Naive thymus-derived CD8-positive, alpha-beta T cell (primary cell): Measurements from ENCODE around the gene HORMAD2. TPM values are rescaled to one million over a fixed set of nuclear protein-coding genes. Genes with fewer than 3 reads are reported as not detected.
A peak's percentile ranks its signal among the peaks of the same experiment; 100 is the strongest.
"Not testable (repeated sequence)": the region's sequence is repeated elsewhere in the genome, so short reads cannot be mapped to it uniquely, and the experiment has no call there.

Experiments
- ATAC-seq, 2 donors: fragments of 150-1000 bp; cut with Tn5 transposase in 1 of 2; sonication (Bioruptor Pico), chemical (Tn5 transposase) in 1 of 2; 1 replicate in 1 of 2; 2 replicates in 1 of 2; pipeline ENCODE4 v1.10.0; 2021; ENCODE audit warnings: mild to moderate bottlenecking in 2 of 2, moderate library complexity in 2 of 2
- POLR2A ChIA-PET: fragments of 350-600 bp; sonication (Branson Sonifier 250); formaldehyde crosslinking; loops from one replicate; lab custom pipeline; 2021; ENCODE audit warnings: antibody characterized with exemption; lab: Charles Lee
- DNase-seq, 10 donors: peaks; one replicate each; pipeline versions ENCODE4 v3.0.0 to v3.0.0-alpha.2; 2020 to 2022
- H3K27ac Mint-ChIP-seq, 10 donors: one replicate each; pipeline ENCODE4 v1.8.0; 2020 to 2022; ENCODE audit warnings: mild to moderate bottlenecking in 10 of 10, mixed read lengths in 10 of 10, moderate library complexity in 4 of 10, inconsistent platforms in 1 of 10
- H3K27me3 Mint-ChIP-seq, 5 donors: one replicate each; pipeline ENCODE4 v1.8.0; 2021 to 2022; ENCODE audit warnings: mixed read lengths in 5 of 5
- H3K36me3 Mint-ChIP-seq, 3 donors: one replicate each; pipeline ENCODE4 v1.8.0; 2020 to 2022; ENCODE audit warnings: mixed read lengths in 3 of 3, mild to moderate bottlenecking in 2 of 3, inconsistent platforms in 1 of 3
- H3K4me1 Mint-ChIP-seq, 4 donors: one replicate each; pipeline ENCODE4 v1.8.0; 2021 to 2022; ENCODE audit warnings: mixed read lengths in 4 of 4
- H3K4me3 Mint-ChIP-seq, 10 donors: one replicate each; pipeline ENCODE4 v1.8.0; 2020 to 2022; ENCODE audit warnings: mild to moderate bottlenecking in 10 of 10, mixed read lengths in 10 of 10, moderate library complexity in 6 of 10, inconsistent platforms in 1 of 10
- H3K9me3 Mint-ChIP-seq, 9 donors: one replicate each; pipeline ENCODE4 v1.8.0; 2020 to 2022; ENCODE audit warnings: mixed read lengths in 9 of 9, mild to moderate bottlenecking in 3 of 9, inconsistent platforms in 1 of 9, moderate library complexity in 1 of 9
- polyA plus RNA-seq, 3 donors: library from polyadenylated mRNA; unstranded; fragments of 300-500 nt; fragmentation: Illumina TruSeq; gene quantifications; one replicate each; pipeline ENCODE4 v1.2.3, GENCODE V29; 2021
- total RNA-seq, 8 experiments: library from RNA in 2 of 8; stranded (reverse) in 2 of 8; gene quantifications; one replicate each; pipeline ENCODE4 v1.2.3 and lab custom pipeline; 2021 to 2026

The HORMAD2 gene
- total and polyA plus RNA-seq, 5 experiments from 2014 or later: not detected

DNA sequence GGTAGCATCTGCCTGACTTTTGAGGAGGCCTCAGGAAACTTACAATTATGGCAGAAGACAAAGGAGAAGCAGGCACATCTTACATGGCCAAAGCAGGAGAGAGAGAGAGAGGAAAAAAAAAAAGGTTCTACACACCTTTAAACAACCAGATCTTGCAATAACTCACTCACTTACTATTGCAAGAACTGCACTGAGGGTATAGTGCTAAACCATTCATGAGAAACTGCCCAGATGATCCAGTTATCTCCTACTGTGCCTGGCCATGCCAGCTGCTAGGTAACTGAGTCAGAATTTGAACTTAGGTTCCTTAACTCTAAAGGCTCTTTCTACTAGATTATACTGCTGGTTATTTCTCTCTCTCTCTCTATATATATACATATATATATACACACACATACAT lies 7.3 kb downstream of the HORMAD2 start:
- POLR2A ChIA-PET: no interaction called here
- Mint-ChIP-seq H3K4me3 (no peak overlapping the region), H3K4me1 (peaks cover 6 to 12% (median 8%) of the 10 kb centered on the region in 4 donors), H3K27me3 (peaks cover 0 to 6% (median 6%) of the 10 kb centered on the region in 5 donors), H3K27ac (peak overlapping the region in 1 of 10 donors; percentile 67), H3K36me3 (peaks cover 0 to 8% (median 6%) of the 10 kb centered on the region in 3 donors), H3K9me3 (peaks cover 0 to 9% (median 5%) of the 10 kb centered on the region in 9 donors)
- DNase-seq (no peak), ATAC-seq (no peak)

DNA sequence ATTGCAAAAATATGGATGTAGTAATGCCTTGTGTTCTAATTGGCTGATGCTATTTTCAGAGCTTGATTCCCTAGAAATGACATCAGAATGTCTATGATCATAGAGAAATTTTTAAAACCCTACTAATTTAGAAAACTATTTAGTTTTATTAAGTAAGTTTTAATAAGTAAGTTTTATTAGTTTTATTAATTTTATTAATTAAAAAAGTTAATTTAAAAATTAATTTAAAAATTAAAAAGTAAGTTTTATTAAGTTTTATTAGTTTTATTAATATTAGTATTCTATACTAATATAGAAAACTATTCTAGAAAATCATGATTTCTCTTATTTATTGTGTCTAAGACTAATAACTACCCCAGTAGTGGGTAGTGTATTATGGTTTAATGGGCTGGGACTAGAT lies 8.2 kb downstream of the HORMAD2 start:
- peaks cover 0 to 8% (median 5%) of the 10 kb centered on the region in 9 donors for H3K9me3 Mint-ChIP-seq
- DNase-seq (no peak), ATAC-seq (no peak)
- peaks cover 0 to 11% (median 6%) of the 10 kb centered on the region in 3 donors for H3K36me3 Mint-ChIP-seq
- POLR2A ChIA-PET: interaction anchor here (0.6 kb wide), 1 partner anchor 498 kb away, joined by 5 read pairs; no protein-coding TSS in a partner anchor
- peaks cover 0 to 10% (median 9%) of the 10 kb centered on the region in 5 donors for H3K27me3 Mint-ChIP-seq
- no peak overlapping the region for H3K27ac Mint-ChIP-seq
- H3K4me3 Mint-ChIP-seq: no peak overlapping the region
- H3K4me1 Mint-ChIP-seq: peaks cover 6 to 12% (median 8%) of the 10 kb centered on the region in 4 donors

- peak overlapping the region in 1 of 10 donors; percentile 82 for H3K27ac Mint-ChIP-seq
- DNase-seq (no peak), ATAC-seq (no peak)
- peaks cover 0 to 12% (median 9%) of the 10 kb centered on the region in 5 donors for H3K27me3 Mint-ChIP-seq
- peaks cover 0 to 7% (median 5%) of the 10 kb centered on the region in 3 donors for H3K36me3 Mint-ChIP-seq
- POLR2A ChIA-PET: interaction anchor here (0.7 kb wide), 1 partner anchor 499 kb away, joined by 5 read pairs; no protein-coding TSS in a partner anchor
- H3K9me3 Mint-ChIP-seq: peaks cover 0 to 7% (median 0%) of the 10 kb centered on the region in 9 donors
- peaks cover 6 to 12% (median 8%) of the 10 kb centered on the region in 4 donors for H3K4me1 Mint-ChIP-seq
- H3K4me3 Mint-ChIP-seq: no peak overlapping the region
These were observed 9.4 kb downstream of the HORMAD2 start for GRCh38 chr22:30089655-30089974.

DNA sequence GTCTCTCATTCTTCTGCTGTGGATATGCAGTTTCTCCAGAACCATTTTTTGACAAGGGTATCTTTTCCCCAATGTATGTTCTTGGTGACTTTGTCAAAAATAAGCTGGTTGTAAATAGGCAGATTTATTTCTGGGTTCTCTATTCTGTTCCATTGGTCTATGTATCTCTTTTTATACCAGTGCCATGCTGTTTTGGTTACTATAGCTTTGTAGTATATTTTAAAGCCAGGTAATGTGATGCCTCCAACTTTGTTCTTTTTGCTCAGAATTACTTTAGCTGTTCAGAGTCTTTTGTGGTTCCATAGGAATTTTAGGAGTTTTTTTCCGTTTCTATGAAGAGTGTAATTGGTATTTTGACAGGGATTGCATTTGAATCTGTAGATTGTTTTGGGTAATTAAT lies 12.4 kb downstream of the HORMAD2 start:
- Mint-ChIP-seq H3K27me3 (peaks cover 0 to 14% (median 10%) of the 10 kb centered on the region in 5 donors), H3K9me3 (peaks cover 0 to 14% (median 0%) of the 10 kb centered on the region in 9 donors), H3K36me3 (peaks cover 0 to 12% (median 5%) of the 10 kb centered on the region in 3 donors), H3K4me3 (no peak overlapping the region), H3K4me1 (no peaks in the 10 kb centered on the region), H3K27ac (no peak overlapping the region)
- DNase-seq (no peak), ATAC-seq (no peak)
- POLR2A ChIA-PET: interaction anchor here (0.7 kb wide), 1 partner anchor 505 kb away, joined by 3 read pairs; no protein-coding TSS in a partner anchor

DNA sequence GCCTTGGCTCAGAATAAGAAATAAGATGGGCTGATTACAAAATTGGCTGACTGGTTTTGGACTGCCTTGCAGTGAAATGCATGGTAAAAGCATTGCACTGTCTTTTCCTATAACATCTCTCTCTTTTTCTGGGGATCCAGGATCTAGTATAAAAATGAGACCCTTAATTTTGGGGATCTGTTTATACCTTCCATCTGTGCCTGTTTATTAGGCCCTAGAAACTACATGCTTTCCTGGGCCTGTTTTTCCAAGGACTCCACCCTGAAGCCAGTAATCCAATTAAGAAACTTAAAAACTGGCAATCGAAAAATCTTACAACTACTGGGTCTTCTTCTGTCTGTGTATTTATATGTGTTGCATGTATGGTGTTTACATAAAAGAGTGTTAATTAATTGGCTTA lies 14.5 kb downstream of the HORMAD2 start:
- Mint-ChIP-seq H3K4me1 (no peaks in the 10 kb centered on the region), H3K9me3 (peaks cover 0 to 14% (median 0%) of the 10 kb centered on the region in 9 donors), H3K27ac (no peak overlapping the region), H3K4me3 (no peak overlapping the region), H3K27me3 (peaks cover 0 to 14% (median 10%) of the 10 kb centered on the region in 5 donors), H3K36me3 (peaks cover 0 to 12% (median 5%) of the 10 kb centered on the region in 3 donors)
- DNase-seq: no peak
- no peak for ATAC-seq
- POLR2A ChIA-PET: no interaction called here

- no peak overlapping the region for H3K27ac Mint-ChIP-seq
- peaks cover 0 to 12% (median under 1%) of the 10 kb centered on the region in 3 donors for H3K36me3 Mint-ChIP-seq
- peaks cover 0 to 6% (median 2%) of the 10 kb centered on the region in 5 donors for H3K27me3 Mint-ChIP-seq
- no peak overlapping the region for H3K4me3 Mint-ChIP-seq
- DNase-seq (no peak), ATAC-seq (no peak)
- H3K4me1 Mint-ChIP-seq: peaks cover 6 to 15% (median 13%) of the 10 kb centered on the region in 4 donors
- peaks cover 0 to 14% (median 0%) of the 10 kb centered on the region in 9 donors for H3K9me3 Mint-ChIP-seq
- POLR2A ChIA-PET: no interaction called here
These were observed 17.6 kb downstream of the HORMAD2 start for GRCh38 chr22:30097861-30098260.

DNA sequence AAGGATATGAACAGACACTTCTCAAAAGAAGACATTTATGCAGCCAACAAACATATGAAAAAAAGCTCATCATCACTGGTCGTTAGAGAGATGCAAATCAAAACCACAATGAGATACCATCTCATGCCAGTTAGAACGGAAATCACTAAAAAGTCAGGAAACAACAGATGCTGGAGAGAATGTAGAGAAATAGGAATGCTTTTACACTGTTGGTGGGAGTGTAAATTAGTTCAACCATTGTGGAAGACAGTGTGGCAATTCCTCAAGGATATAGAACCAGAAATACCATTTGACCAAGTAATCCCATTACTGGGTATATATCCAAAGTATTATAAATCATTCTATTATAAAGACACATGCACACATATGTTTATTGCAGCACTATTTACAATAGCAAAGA lies 20.5 kb downstream of the HORMAD2 start:
- Mint-ChIP-seq H3K4me1 (peaks cover 6 to 22% (median 18%) of the 10 kb centered on the region in 4 donors), H3K27ac (peak overlapping the region in 2 of 10 donors; percentile 46 to 54), H3K4me3 (peak overlapping the region in 5 of 10 donors; percentile 0 to 8 (median 5))
- H3K27me3 Mint-ChIP-seq, H3K9me3 Mint-ChIP-seq, POLR2A ChIA-PET, ATAC-seq, H3K36me3 Mint-ChIP-seq: not testable (repeated sequence)
- DNase-seq: peak in 2 of 10 donors; percentile 5 to 14

- no peaks in the 10 kb centered on the region for H3K36me3 Mint-ChIP-seq
- no peak overlapping the region for H3K27ac Mint-ChIP-seq
- peak in 3 of 10 donors; percentile 7 to 44 (median 39) for DNase-seq
- H3K4me1 Mint-ChIP-seq: peaks cover 11 to 26% (median 21%) of the 10 kb centered on the region in 4 donors
- H3K27me3 Mint-ChIP-seq: peaks cover 0 to 6% (median 0%) of the 10 kb centered on the region in 5 donors
- ATAC-seq: peak in 1 of 2 donors; percentile 65
- POLR2A ChIA-PET: interaction anchor here (0.7 kb wide), 1 partner anchor 633 kb away, joined by 3 read pairs; no protein-coding TSS in a partner anchor
- peak overlapping the region in 2 of 10 donors; percentile 15 to 47 for H3K4me3 Mint-ChIP-seq
- no peaks in the 10 kb centered on the region for H3K9me3 Mint-ChIP-seq
These were observed 24.4 kb downstream of the HORMAD2 start for GRCh38 chr22:30104501-30105156.

GRCh38 chr22:30105483-30105882 lies 25.2 kb downstream of the HORMAD2 start:
- ATAC-seq (no peak), DNase-seq (no peak)
- H3K9me3 Mint-ChIP-seq: no peaks in the 10 kb centered on the region
- peaks cover 0 to 6% (median 0%) of the 10 kb centered on the region in 5 donors for H3K27me3 Mint-ChIP-seq
- POLR2A ChIA-PET: no interaction called here
- peak overlapping the region in 2 of 10 donors; percentile 34 to 52 for H3K27ac Mint-ChIP-seq
- peak overlapping the region in 1 of 10 donors; percentile 0 for H3K4me3 Mint-ChIP-seq
- H3K4me1 Mint-ChIP-seq: peaks cover 8 to 20% (median 15%) of the 10 kb centered on the region in 4 donors
- H3K36me3 Mint-ChIP-seq: no peaks in the 10 kb centered on the region

DNA sequence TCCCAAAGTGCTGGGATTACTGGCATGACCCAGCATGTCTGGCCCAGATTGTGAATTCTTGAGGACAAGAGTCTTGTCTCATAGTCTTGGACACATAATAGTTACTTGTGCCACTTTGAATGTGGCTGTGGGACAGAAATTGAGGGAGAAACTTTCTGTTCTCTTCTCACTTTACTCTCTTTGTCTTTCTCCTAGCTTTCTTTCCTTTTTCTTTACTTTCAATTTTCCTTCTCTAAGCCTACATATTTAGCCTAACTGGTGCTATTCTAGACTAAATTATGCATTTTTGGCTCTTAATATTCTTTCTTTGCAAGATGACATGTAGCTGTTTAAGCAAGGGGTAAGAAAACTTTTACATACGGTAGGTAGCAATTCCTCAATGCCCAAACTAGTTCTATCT lies 33.2 kb downstream of the HORMAD2 start:
- no peak overlapping the region for H3K27ac Mint-ChIP-seq
- H3K4me1 Mint-ChIP-seq: peaks cover 0 to 6% (median 3%) of the 10 kb centered on the region in 4 donors
- H3K9me3 Mint-ChIP-seq: no peaks in the 10 kb centered on the region
- H3K4me3 Mint-ChIP-seq: no peak overlapping the region
- no peak for ATAC-seq
- peaks cover 0 to 2% (median 0%) of the 10 kb centered on the region in 5 donors for H3K27me3 Mint-ChIP-seq
- H3K36me3 Mint-ChIP-seq: no peaks in the 10 kb centered on the region
- DNase-seq: no peak
- POLR2A ChIA-PET: no interaction called here

- Mint-ChIP-seq H3K27ac (no peak overlapping the region), H3K4me1 (peaks cover 0 to 2% (median 0%) of the 10 kb centered on the region in 4 donors), H3K4me3 (no peak overlapping the region), H3K9me3 (no peaks in the 10 kb centered on the region), H3K36me3 (no peaks in the 10 kb centered on the region), H3K27me3 (no peaks in the 10 kb centered on the region)
- DNase-seq (no peak), ATAC-seq (no peak)
- POLR2A ChIA-PET: no interaction called here
These were observed 34.1 kb downstream of the HORMAD2 start for GRCh38 chr22:30114361-30114760.

DNA sequence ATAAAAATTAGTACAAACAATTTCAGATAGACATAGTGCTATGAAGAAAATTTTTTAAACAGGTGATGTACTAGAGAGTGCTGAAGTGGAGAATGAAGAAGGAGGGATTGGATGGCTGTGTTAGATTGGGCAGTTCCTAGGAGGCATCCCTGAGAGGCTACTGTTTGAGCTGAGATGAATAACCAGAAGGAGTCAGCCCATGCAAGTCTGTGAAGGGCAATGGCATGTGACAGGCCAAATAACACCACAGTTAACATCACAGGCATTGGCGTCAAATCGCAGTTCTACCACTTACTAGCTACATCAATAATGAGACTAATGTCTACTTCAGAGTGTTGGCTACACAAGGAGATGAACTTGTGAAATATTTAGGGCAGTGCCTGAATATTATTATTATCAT lies 35.4 kb downstream of the HORMAD2 start:
- no peaks in the 10 kb centered on the region for H3K36me3 Mint-ChIP-seq
- no peak for ATAC-seq

More for the DNA sequence above, 35.4 kb downstream of the HORMAD2 start:
- Mint-ChIP-seq H3K4me3 (no peak overlapping the region), H3K9me3 (no peaks in the 10 kb centered on the region), H3K4me1 (peaks cover 0 to 2% (median 0%) of the 10 kb centered on the region in 4 donors), H3K27ac (no peak overlapping the region), H3K27me3 (no peaks in the 10 kb centered on the region)
- POLR2A ChIA-PET: no interaction called here
- no peak for DNase-seq
